A549 (cell line): Measurements from ENCODE around the gene RYR1. TPM values are rescaled to one million over a fixed set of nuclear protein-coding genes. Genes with fewer than 3 reads are reported as not detected.
A peak's percentile ranks its signal among the peaks of the same experiment; 100 is the strongest.

ENCODE experiments used
- ATAC-seq, 2 experiments: fragments of 200-7000 bp in 1 of 2; fragments of >200 bp in 1 of 2; cut with Nextera tagmentation in 1 of 2; cut with Tn5 transposase in 1 of 2; 3 replicates each; pipeline versions ENCODE4 v1.8.0 to v1.9.1; 2018 to 2020; ENCODE audit warnings: mild to moderate bottlenecking in 1 of 2, moderate library complexity in 1 of 2
- CTCF ChIA-PET: fragments of 300-600 bp; sonication (Branson Sonifier 250); formaldehyde crosslinking; extraction: SDS; loops from one replicate; lab custom pipeline; 2021; ENCODE audit warnings: antibody characterized with exemption, inconsistent platforms; lab: Yijun Ruan, JAX
- POLR2A ChIA-PET: fragments of 350-600 bp; formaldehyde crosslinking; extraction: SDS; loops from one replicate; lab custom pipeline; 2021; ENCODE audit warnings: antibody characterized with exemption, inconsistent platforms; lab: Yijun Ruan, JAX
- DNase-seq, 2 experiments: peaks; one replicate each; pipeline versions ENCODE4 v3.0.0 to v3.0.0-alpha.2; 2011 to 2016; ENCODE audit warnings: low read depth in 1 of 2, low spot score in 1 of 2
- FAIRE-seq: peaks from 2 replicates; lab custom pipeline; 2011; peaks lifted over from hg19 to GRCh38; lab: Jason Lieb, UNC
- H3K27ac ChIP-seq, 2 experiments: fragments of >200 bp; sonication (Bioruptor Twin); formaldehyde crosslinking; 3 replicates each; pipeline ENCODE4 v1.5.1; 2016 to 2017
- H3K4me1 ChIP-seq: fragments of >200 bp; sonication (Bioruptor Twin); formaldehyde crosslinking; 3 replicates; pipeline ENCODE4 v1.6.1; 2016
- H3K4me2 ChIP-seq: fragments of >200 bp; sonication (Bioruptor Twin); formaldehyde crosslinking; 3 replicates; pipeline ENCODE4 v1.6.1; 2016
- H3K4me3 ChIP-seq: fragments of >200 bp; sonication (Bioruptor Twin); formaldehyde crosslinking; 3 replicates; pipeline ENCODE4 v1.5.1; 2016
- H3K9me3 ChIP-seq: fragments of >200 bp; sonication (Bioruptor Twin); formaldehyde crosslinking; 3 replicates; pipeline ENCODE4 v1.6.1; 2016
- BCL3 ChIP-seq: fragments of >200 bp; sonication (Bioruptor Twin); formaldehyde crosslinking; IDR thresholded peaks from 3 replicates; pipeline ENCODE4 v1.6.1; 2016
- CBX2 ChIP-seq: fragments of 200-600 bp; sonication (generic); IDR thresholded peaks from 2 replicates; pipeline ENCODE4 v1.6.1; 2016; ENCODE audit warnings: low read depth, mild to moderate bottlenecking, borderline replicate concordance
- CBX8 ChIP-seq: fragments of 200-600 bp; sonication (generic); IDR thresholded peaks from 2 replicates; pipeline ENCODE4 v1.6.1; 2016
- CHD2 ChIP-seq: fragments of 150-350 bp; IDR thresholded peaks from 2 replicates; pipeline ENCODE4 v1.6.1; 2014; ENCODE audit warnings: low read length; ENCODE audit not compliant: partially characterized antibody
- E2F6 ChIP-seq: IDR thresholded peaks from 2 replicates; pipeline ENCODE4 v1.6.1; 2012; ENCODE audit warnings: low read depth, borderline replicate concordance
- ELK1 ChIP-seq: fragments of 150-350 bp; IDR thresholded peaks from 2 replicates; pipeline ENCODE4 v1.6.1; 2014; ENCODE audit warnings: low read depth, mild to moderate bottlenecking, low read length
- EP300 ChIP-seq, 2 experiments: fragments of >200 bp; sonication (Bioruptor Twin); formaldehyde crosslinking; IDR thresholded peaks; 2 replicates in 1 of 2; 3 replicates in 1 of 2; pipeline ENCODE4 v1.6.1; 2016 to 2017
- ESRRA ChIP-seq: fragments of 150-350 bp; IDR thresholded peaks from 2 replicates; pipeline ENCODE4 v1.6.1; 2014; ENCODE audit warnings: mild to moderate bottlenecking, low read length, borderline replicate concordance
- FOSL2 ChIP-seq, 2 experiments: fragments of 450-650 bp in 1 of 2; fragments of >200 bp in 1 of 2; sonication (Bioruptor Twin) in 1 of 2; formaldehyde crosslinking; IDR thresholded peaks; 2 replicates each; pipeline versions ENCODE4 v1.5.0 to v1.6.1; 2016 to 2020; ENCODE audit warnings: mild to moderate bottlenecking in 1 of 2, moderate library complexity in 1 of 2
- GATA3 ChIP-seq: IDR thresholded peaks from 2 replicates; pipeline ENCODE4 v1.6.1; 2012; ENCODE audit warnings: borderline replicate concordance
- HES2 ChIP-seq: fragments of >200 bp; sonication (Bioruptor Twin); formaldehyde crosslinking; IDR thresholded peaks from 2 replicates; pipeline ENCODE4 v1.6.1; 2016
- HEYL ChIP-seq: fragments of 250-450 bp; sonication (Bioruptor Pico); IDR thresholded peaks from 2 replicates; pipeline ENCODE4 v1.8.0; 2021; ENCODE audit warnings: mild to moderate bottlenecking, moderate library complexity
- HMGXB4 ChIP-seq: fragments of 250-450 bp; sonication (Bioruptor Pico); IDR thresholded peaks from 2 replicates; pipeline ENCODE4 v1.5.0; 2021; ENCODE audit warnings: mild to moderate bottlenecking, moderate library complexity, borderline replicate concordance
- HOXA7 ChIP-seq: fragments of 250-450 bp; sonication (Bioruptor Pico); IDR thresholded peaks from 2 replicates; pipeline ENCODE4 v1.5.0; 2020; ENCODE audit warnings: mild to moderate bottlenecking, moderate library complexity
- KDM1A ChIP-seq: fragments of 200-600 bp; sonication (generic); IDR thresholded peaks from 2 replicates; pipeline ENCODE4 v1.6.1; 2016; ENCODE audit warnings: low read depth, mild to moderate bottlenecking
- MYC ChIP-seq: IDR thresholded peaks from 2 replicates; pipeline ENCODE4 v1.6.1; 2012; ENCODE audit warnings: mild to moderate bottlenecking, inconsistent platforms, low read length, improper control_type of control experiment, borderline replicate concordance
- NFE2L2 ChIP-seq: fragments of 150-350 bp; conservative IDR thresholded peaks from 2 replicates; pipeline ENCODE4 v1.6.1; 2014; ENCODE audit warnings: low read length
- NPAS2 ChIP-seq: fragments of 250-450 bp; sonication (Bioruptor Pico); IDR thresholded peaks from 2 replicates; pipeline ENCODE4 v1.8.0; 2022; ENCODE audit warnings: mild to moderate bottlenecking, moderate library complexity, borderline replicate concordance
- PBX3 ChIP-seq: IDR thresholded peaks from 2 replicates; pipeline ENCODE4 v1.6.1; 2012
- PHF8 ChIP-seq: fragments of 200-600 bp; sonication (generic); IDR thresholded peaks from 2 replicates; pipeline ENCODE4 v1.6.1; 2016; ENCODE audit warnings: low read depth, mild to moderate bottlenecking, antibody characterized with exemption, moderate library complexity, borderline replicate concordance
- POLR2A ChIP-seq: IDR thresholded peaks from 2 replicates; pipeline ENCODE4 v1.6.1; 2012; ENCODE audit warnings: mild to moderate bottlenecking, low read length
- RAD21 ChIP-seq, 2 experiments: fragments of >200 bp in 1 of 2; sonication (Bioruptor Twin) in 1 of 2; formaldehyde crosslinking in 1 of 2; IDR thresholded peaks in 1 of 2; conservative IDR thresholded peaks in 1 of 2; 2 replicates in 1 of 2; 3 replicates in 1 of 2; pipeline ENCODE4 v1.6.1; 2012 to 2018; ENCODE audit warnings: inconsistent platforms in 1 of 2
- RNF2 ChIP-seq: fragments of 200-600 bp; sonication (generic); IDR thresholded peaks from 2 replicates; pipeline ENCODE4 v1.6.1; 2016; ENCODE audit warnings: low read depth, mild to moderate bottlenecking, antibody characterized with exemption, moderate library complexity, borderline replicate concordance
- TFCP2L1 ChIP-seq: fragments of 250-450 bp; sonication (Bioruptor Pico); IDR thresholded peaks from 2 replicates; pipeline ENCODE4 v1.5.0; 2021; ENCODE audit warnings: mild to moderate bottlenecking
- USF2 ChIP-seq: fragments of 450-650 bp; IDR thresholded peaks from 2 replicates; pipeline ENCODE4 v1.6.1; 2014; ENCODE audit warnings: antibody characterized with exemption
- ZC3H11A ChIP-seq: fragments of 450-650 bp; IDR thresholded peaks from 2 replicates; pipeline ENCODE4 v1.6.1; 2014; ENCODE audit warnings: antibody characterized with exemption, mild to moderate bottlenecking
- WGBS: methylation state at CpG from one replicate; pipeline ENCODE4 v1.1.6; 2017; ENCODE audit errors: missing lambda C conversion rate; 5-methylcytosine and 5-hydroxymethylcytosine counted together
- polyA plus RNA-seq, 4 experiments: library from polyadenylated mRNA; depleted of rRNA in 3 of 4; stranded (reverse); fragments of >200 nt; fragmentation: RNase III in 1 of 4; extraction: RNeasy Plus Mini Kit Qiagen cat#74134 plus additional on column Dnase treatment in 1 of 4; gene quantifications; 2 replicates in 3 of 4; 3 replicates in 1 of 4; pipeline ENCODE4 v1.2.3, GENCODE V29; 2011 to 2017

Gene RYR1
- polyA plus RNA-seq, 2 of the 4 experiments (the other 2 are of a cell fraction), result 1.4 to 3.1 TPM

- POLR2A ChIA-PET, result no interaction called here
- FAIRE-seq (no peak), ATAC-seq (no peak), DNase-seq (no peak)
- no peak overlapping the region for H3K4me3 ChIP-seq
- no peak overlapping the region for H3K27ac ChIP-seq
- H3K4me2 ChIP-seq, result no peak overlapping the region
- CTCF ChIA-PET, result interaction anchor here (1.0 to 2.5 kb wide), 5 partner anchors 17 to 380 kb away, joined by 3 to 15 read pairs (median 5); partner anchors contain the start of genes FAM98C, MRPS12 and SARS2
- TF ChIP-seq USF2 (no peak), RAD21 (conservative IDR thresholded peaks at IDR 0.05 in 1 of 2, IDR thresholded peaks at IDR 0.05 in 1 of 2) (no peak), GATA3 (no peak), ZC3H11A (no peak), ELK1 (no peak), TFCP2L1 (CRISPR knock-in tag) (no peak), HEYL (CRISPR knock-in tag) (no peak), FOSL2 (IDR thresholded peaks at IDR 0.05) (no peak), FOSL2 (CRISPR knock-in tag; IDR thresholded peaks at IDR 0.05) (no peak), PHF8 (no peak), RNF2 (no peak), CHD2 (no peak), HOXA7 (CRISPR knock-in tag) (no peak), ESRRA (no peak)
- 17% methylated on average over 3 of the region's 3 CpGs for WGBS
- H3K9me3 ChIP-seq, result no peaks in the 10 kb centered on the region
- H3K4me1 ChIP-seq, result no peaks in the 10 kb centered on the region
These were observed 116.9 kb downstream of the RYR1 start for GRCh38 chr19:38550376-38550775.

GRCh38 chr19:38551450-38551813, 117.9 kb downstream of the RYR1 start:
- H3K4me3 ChIP-seq, result no peak overlapping the region
- DNase-seq, result no peak
- ChIA-PET POLR2A (no interaction called here), CTCF (interaction anchor here (1.0 to 3.2 kb wide), 8 partner anchors 16 to 379 kb away, joined by 3 to 20 read pairs (median 6); partner anchors contain the start of genes FAM98C, MRPS12 and SARS2)
- peak in 1 of 2 experiments; percentile 30; a peak in 3 of 6 replicates for ATAC-seq
- H3K4me1 ChIP-seq, result no peaks in the 10 kb centered on the region
- TF ChIP-seq BCL3 (no peak), PHF8 (no peak), USF2 (no peak), E2F6 (no peak), HMGXB4 (CRISPR knock-in tag) (no peak), CBX2 (no peak), FOSL2 (IDR thresholded peaks at IDR 0.05) (no peak), FOSL2 (CRISPR knock-in tag; IDR thresholded peaks at IDR 0.05) (no peak), KDM1A (no peak), EP300 (IDR thresholded peaks at IDR 0.05) (no peak), CBX8 (no peak), NPAS2 (CRISPR knock-in tag) (no peak), PBX3 (no peak), POLR2A (no peak), HES2 (no peak), NFE2L2 (no peak), ELK1 (no peak), MYC (no peak)
- WGBS, result 49% methylated on average over 6 of the region's 6 CpGs
- no peak overlapping the region for H3K4me2 ChIP-seq
- no peak overlapping the region for H3K27ac ChIP-seq
- no peaks in the 10 kb centered on the region for H3K9me3 ChIP-seq
- FAIRE-seq, result peak; percentile 93
